Lung (tissue), 12 donors: ENCODE results near the gene GTF3C5. TPM values are rescaled to one million over a fixed set of nuclear protein-coding genes. Genes with fewer than 3 reads are reported as not detected.
"Not testable (repeated sequence)": the region's sequence is repeated elsewhere in the genome, so short reads cannot be mapped to it uniquely, and the experiment has no call there.

Source experiments
- ATAC-seq: fragments of 200-7000 bp; cut with Tn5 transposase; one replicate; pipeline ENCODE4 v1.9.1; 2020; ENCODE audit warnings: moderate number of reproducible peaks; ENCODE audit not compliant: insufficient read depth, low FRiP score
- DNase-seq, 3 donors: peaks; one replicate each; pipeline ENCODE4 v3.0.0-alpha.2; 2013 to 2017
- H3K27ac ChIP-seq, 2 donors: one replicate each; pipeline ENCODE4 v1.5.1; 2013; ENCODE audit warnings: mild to moderate bottlenecking in 2 of 2, moderate library complexity in 2 of 2, control low read depth in 1 of 2, inconsistent platforms in 1 of 2, low read depth in 1 of 2, low read length in 1 of 2
- H3K27me3 ChIP-seq, 3 donors: one replicate each; pipeline ENCODE4 v1.5.1; 2013; ENCODE audit warnings: low read length in 2 of 3; ENCODE audit not compliant: control insufficient read depth in 3 of 3, insufficient read depth in 3 of 3
- H3K36me3 ChIP-seq, 4 donors: one replicate each; pipeline ENCODE4 v1.5.1; 2013; ENCODE audit warnings: low read length in 4 of 4, mild to moderate bottlenecking in 1 of 4, moderate library complexity in 1 of 4; ENCODE audit not compliant: control insufficient read depth in 4 of 4, insufficient read depth in 4 of 4
- H3K4me1 ChIP-seq, 5 donors: one replicate each; pipeline ENCODE4 v1.5.1; 2013; ENCODE audit warnings: low read length in 5 of 5, mild to moderate bottlenecking in 2 of 5, moderate library complexity in 1 of 5; ENCODE audit not compliant: control insufficient read depth in 5 of 5, insufficient read depth in 5 of 5
- H3K4me3 ChIP-seq: one replicate; pipeline ENCODE4 v1.5.1; 2013; ENCODE audit warnings: mild to moderate bottlenecking, control low read depth, moderate library complexity
- H3K9ac ChIP-seq, 2 donors: one replicate each; pipeline ENCODE4 v1.5.1; 2013; ENCODE audit warnings: low read length in 2 of 2, control low read depth in 1 of 2; ENCODE audit not compliant: insufficient read depth in 1 of 2
- H3K9me3 ChIP-seq, 4 donors: one replicate each; pipeline ENCODE4 v1.5.1; 2013; ENCODE audit warnings: low read length in 3 of 4, mild to moderate bottlenecking in 1 of 4, moderate library complexity in 1 of 4; ENCODE audit not compliant: control insufficient read depth in 4 of 4, insufficient read depth in 3 of 4
- CTCF ChIP-seq: IDR thresholded peaks from 2 replicates; pipeline ENCODE4 v1.5.1; 2012; ENCODE audit warnings: mild to moderate bottlenecking; ENCODE audit errors: control extremely low read depth, extremely low read depth
- WGBS, 2 donors: extraction: QIAGEN DNeasy Blood & Tissue Kit; methylation state at CpG; one replicate each; pipeline ENCODE4 v1.1.7; 2013; 5-methylcytosine and 5-hydroxymethylcytosine counted together
- polyA plus RNA-seq, 2 donors: library from polyadenylated mRNA; stranded (reverse); fragments of 200-250 nt; gene quantifications; one replicate each; pipeline ENCODE4 v1.2.1, GENCODE V29; 2013
- total RNA-seq, 2 donors: library from RNA; depleted of rRNA in 1 of 2; stranded (reverse); fragments of >200 nt in 1 of 2; gene quantifications; one replicate each; pipeline ENCODE4 v1.2.1, GENCODE V29; 2014 to 2021
- donor health status: control.
- donor health status: control.
- donor health status: Bipolar disorder and iron deficiency.
- donor health status: healthy.
- donor health status: DM: yes; HTN: yes; CAD: no.

GTF3C5 gene
- total and polyA plus RNA-seq, 4 donors, result 41.0 to 60.0 (median 45.5) TPM

DNA sequence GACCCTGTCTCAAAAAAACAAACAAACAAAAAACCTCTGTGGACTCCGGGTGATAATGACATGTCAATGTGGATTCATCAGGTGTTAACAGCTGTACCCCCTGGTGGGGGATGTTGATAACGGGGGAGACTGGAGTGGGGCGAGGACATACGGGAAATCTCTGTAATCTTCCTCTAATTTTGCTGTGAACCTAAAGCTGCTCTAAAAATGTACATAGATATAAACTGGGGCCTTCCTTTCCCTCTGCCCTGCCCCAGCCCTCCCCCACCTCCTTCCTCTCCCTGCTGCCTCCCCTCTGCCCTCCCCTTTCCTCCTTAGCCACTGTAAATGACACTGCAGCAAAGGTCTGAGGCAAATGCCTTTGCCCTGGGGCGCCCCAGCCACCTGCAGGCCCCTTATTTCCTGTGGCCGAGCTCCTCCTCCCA is 29.6 kb downstream of the GTF3C5 start:
- DNase-seq, result peak in 1 of 3 donors; percentile 15
- Histone ChIP-seq H3K4me1 (peaks cover 0 to 8% (median 0%) of the 10 kb centered on the region in 5 donors), H3K27ac (no peak overlapping the region), H3K9ac (no peak overlapping the region), H3K36me3 (peaks cover 2 to 33% (median 7%) of the 10 kb centered on the region in 4 donors), H3K4me3 (no peak overlapping the region), H3K27me3 (no peaks in the 10 kb centered on the region), H3K9me3 (no peaks in the 10 kb centered on the region)
- no peak for TF ChIP-seq CTCF
- no peak for ATAC-seq
- WGBS, 2 donors, result 16 to 40% methylated on average over 5 to 6 of the region's 6 CpGs

DNA sequence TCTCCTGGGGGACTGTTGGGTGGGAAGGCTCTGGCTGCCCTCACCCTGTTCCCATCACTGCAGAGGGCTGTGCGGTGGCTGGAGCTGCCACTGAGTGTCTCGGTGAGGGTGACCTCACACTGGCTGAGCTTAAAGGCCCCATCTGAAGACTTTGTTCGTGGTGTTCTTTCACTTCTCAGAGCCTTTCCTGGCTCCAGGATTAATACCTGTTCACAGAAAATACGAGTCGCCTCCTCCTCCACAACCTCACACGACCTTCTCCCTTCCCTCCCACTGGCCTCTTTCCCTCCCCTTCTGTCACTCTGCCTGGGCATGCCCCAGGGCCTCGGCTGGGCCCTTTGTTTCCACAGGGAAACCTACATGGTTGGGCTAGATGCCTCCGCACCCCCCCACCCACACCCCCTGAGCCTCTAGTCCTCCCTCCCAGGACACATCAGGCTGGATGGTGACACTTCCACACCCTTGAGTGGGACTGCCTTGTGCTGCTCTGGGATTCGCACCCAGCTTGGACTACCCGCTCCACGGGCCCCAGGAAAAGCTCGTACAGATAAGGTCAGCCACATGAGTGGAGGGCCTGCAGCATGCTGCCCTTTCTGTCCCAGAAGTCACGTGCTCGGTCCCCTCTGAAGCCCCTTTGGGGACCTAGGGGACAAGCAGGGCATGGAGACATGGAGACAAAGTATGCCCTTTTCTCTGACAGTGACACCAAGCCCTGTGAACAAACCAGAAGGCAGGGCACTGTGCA is 30.4 kb downstream of the GTF3C5 start:
- H3K27me3 ChIP-seq, H3K4me3 ChIP-seq, DNase-seq, ATAC-seq, H3K4me1 ChIP-seq, H3K9me3 ChIP-seq, H3K9ac ChIP-seq, H3K27ac ChIP-seq: not testable (repeated sequence)
- peaks cover under 1 to 25% (median 5%) of the 10 kb centered on the region in 4 donors for H3K36me3 ChIP-seq
- WGBS, 2 donors, result 58 to 60% methylated on average over 14 of the region's 14 CpGs

DNA sequence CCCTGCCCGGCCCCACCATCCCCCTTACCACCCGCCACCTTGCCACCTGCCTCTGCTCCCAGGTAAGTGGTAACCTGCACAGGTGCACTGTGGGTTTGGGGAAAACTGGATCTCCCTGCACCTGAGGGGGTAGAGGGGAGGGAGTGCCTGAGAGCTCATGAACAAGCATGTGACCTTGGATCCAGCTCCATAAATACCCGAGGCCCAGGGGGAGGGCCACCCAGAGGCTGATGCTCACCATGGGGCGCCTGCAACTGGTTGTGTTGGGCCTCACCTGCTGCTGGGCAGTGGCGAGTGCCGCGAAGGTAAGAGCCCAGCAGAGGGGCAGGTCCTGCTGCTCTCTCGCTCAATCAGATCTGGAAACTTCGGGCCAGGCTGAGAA is 31.0 kb downstream of the GTF3C5 start, which contains the start of gene CEL:
TSS of gene CEL (plus strand) at position 218 of the 382 bp plus-strand sequence. CDS start at position 240, 22 bp downstream.
- not testable (repeated sequence) for H3K9ac ChIP-seq, DNase-seq, H3K4me1 ChIP-seq, H3K4me3 ChIP-seq, H3K27ac ChIP-seq, H3K27me3 ChIP-seq, H3K9me3 ChIP-seq, ATAC-seq
- H3K36me3 ChIP-seq, result peaks cover 0 to 20% (median 2%) of the 10 kb centered on the region in 4 donors
- WGBS, 2 donors, result 25 to 75% methylated on average over 1 to 3 of the region's 9 CpGs

DNA sequence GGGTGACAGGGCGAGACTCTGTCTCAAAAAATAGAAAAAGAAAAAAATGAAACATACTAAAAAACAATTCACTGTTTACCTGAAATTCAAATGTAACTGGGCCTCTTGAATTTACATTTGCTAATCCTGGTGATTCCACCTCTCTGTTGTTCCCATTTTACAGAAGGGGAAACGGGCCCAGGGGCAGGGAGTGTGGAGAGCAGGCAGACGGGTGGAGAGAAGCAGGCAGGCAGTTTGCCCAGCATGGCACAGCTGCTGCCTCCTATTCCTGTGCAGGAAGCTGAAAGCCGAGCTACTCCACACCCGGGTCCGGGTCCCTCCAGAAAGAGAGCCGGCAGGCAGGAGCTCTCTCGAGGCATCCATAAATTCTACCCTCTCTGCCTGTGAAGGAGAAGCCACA is 31.8 kb downstream of the GTF3C5 start:
- ATAC-seq, H3K9me3 ChIP-seq, H3K4me3 ChIP-seq, H3K4me1 ChIP-seq, H3K27me3 ChIP-seq, H3K27ac ChIP-seq, H3K9ac ChIP-seq, DNase-seq: not testable (repeated sequence)
- peaks cover 0 to 12% (median 0%) of the 10 kb centered on the region in 4 donors for H3K36me3 ChIP-seq
- WGBS, 2 donors, result 47 to 67% methylated on average over 2 to 3 of the region's 8 CpGs

GRCh38 chr9:133063159-133063499 is 32.3 kb downstream of the GTF3C5 start:
- 63 to 84% methylated on average over 8 of the region's 8 CpGs for WGBS, 2 donors
- no peak for DNase-seq
- Histone ChIP-seq H3K4me1 (peaks cover 0 to 8% (median 0%) of the 10 kb centered on the region in 5 donors), H3K36me3 (peaks cover 0 to 9% (median 0%) of the 10 kb centered on the region in 4 donors), H3K27me3 (no peaks in the 10 kb centered on the region), H3K27ac (no peak overlapping the region), H3K4me3 (no peak overlapping the region), H3K9me3 (no peaks in the 10 kb centered on the region), H3K9ac (no peak overlapping the region)
- ATAC-seq, result no peak
- no peak for TF ChIP-seq CTCF
